ENCODE measurements around the gene TNKS2.
A peak's percentile ranks its signal among the peaks of the same experiment; 100 is the strongest.
"Not testable (repeated sequence)": the region's sequence is repeated elsewhere in the genome, so short reads cannot be mapped to it uniquely, and the experiment has no call there.

The TNKS2 gene

DNA sequence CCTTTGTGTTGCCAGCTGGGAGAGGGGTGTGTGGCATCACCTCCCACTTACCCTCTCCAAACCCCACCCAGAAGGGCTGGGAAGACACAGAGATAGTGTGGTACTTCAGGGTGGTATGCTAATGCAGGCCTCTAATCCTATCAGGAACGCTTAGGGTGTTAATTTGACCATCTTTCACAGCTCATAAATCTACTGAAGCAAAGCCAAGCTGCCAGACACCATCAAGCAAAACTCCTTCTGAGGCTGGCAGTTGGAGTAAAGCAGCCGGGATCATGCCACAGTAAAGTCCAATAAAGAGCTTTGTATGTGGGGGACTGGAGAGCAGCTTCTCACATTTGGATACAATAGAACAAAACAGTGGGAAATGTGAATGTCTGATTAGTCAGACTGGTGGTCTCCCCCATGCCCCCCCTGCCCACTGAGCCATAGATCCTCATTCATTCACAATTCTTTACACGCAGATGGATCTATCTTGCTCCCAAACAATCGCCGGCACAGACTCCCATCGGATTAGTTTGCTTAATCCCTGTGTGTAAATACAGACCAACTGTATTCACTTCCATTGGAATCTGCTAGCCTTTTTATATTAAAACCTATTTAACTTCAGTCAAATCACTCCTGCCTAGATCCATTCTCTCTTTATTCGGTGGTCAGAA is 81.4 kb downstream of the TNKS2 start:
- DNase-seq, result no peak

DNA sequence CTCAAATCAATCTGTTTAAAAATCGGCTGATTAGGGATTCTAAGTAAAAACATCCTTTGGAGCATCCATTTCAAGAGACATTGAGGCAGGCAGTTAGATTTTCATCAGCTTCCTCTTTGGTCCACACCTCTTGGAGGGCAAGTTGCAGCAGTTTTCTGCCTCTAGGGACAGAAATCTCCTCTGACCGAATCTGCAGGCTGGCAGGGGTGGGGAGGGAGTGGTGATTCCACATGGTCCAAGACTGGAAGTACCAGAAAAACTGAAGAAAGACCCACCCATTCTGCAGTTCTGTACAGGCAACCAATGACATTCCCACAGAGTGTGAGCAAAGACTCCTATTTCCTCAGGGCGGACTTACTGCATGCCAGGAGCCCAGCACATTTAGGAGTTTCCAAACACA is 82.1 kb downstream of the TNKS2 start:
- no peak for DNase-seq

GRCh38 chr10:91883549-91884444 is 85.6 kb downstream of the TNKS2 start:
- DNase-seq, result no peak

DNA sequence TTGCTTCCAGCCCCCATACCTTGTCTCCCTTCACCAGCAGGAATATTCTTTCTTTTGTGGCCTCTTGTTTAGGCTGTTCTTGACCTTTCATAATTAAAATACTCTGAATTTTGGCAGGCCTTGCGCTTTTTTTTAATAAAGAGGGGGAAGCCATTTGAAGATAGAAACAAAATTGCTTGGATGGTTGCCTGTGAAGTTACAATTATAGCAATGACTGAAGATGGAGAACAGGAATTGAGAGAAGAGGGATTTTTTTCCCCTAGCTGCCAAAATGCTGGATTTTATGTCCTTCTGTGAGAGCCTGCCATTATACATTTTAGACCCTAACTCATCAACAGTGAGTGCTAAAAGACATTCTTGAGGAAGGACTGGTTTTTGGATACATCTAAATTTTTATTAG is 86.3 kb downstream of the TNKS2 start:
- no peak for DNase-seq

GRCh38 chr10:91885362-91886079 is 87.3 kb downstream of the TNKS2 start:
- DNase-seq, result no peak

DNA sequence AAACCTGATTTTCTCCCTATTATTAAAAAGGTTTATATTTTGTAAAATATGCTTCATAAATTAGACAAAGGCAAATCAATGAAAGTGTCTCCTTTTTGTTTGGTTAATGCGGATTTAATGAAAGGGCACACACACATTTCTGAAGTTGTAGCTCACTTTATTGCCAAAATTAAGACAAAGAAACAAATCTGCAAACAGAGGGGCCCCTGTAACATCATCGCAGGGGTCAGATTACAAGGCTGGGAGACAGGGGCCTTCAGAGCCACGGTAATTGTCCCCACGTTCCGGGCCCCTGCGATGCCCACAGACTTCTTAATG is 88.7 kb downstream of the TNKS2 start:
- DNase-seq, result no peak

DNA sequence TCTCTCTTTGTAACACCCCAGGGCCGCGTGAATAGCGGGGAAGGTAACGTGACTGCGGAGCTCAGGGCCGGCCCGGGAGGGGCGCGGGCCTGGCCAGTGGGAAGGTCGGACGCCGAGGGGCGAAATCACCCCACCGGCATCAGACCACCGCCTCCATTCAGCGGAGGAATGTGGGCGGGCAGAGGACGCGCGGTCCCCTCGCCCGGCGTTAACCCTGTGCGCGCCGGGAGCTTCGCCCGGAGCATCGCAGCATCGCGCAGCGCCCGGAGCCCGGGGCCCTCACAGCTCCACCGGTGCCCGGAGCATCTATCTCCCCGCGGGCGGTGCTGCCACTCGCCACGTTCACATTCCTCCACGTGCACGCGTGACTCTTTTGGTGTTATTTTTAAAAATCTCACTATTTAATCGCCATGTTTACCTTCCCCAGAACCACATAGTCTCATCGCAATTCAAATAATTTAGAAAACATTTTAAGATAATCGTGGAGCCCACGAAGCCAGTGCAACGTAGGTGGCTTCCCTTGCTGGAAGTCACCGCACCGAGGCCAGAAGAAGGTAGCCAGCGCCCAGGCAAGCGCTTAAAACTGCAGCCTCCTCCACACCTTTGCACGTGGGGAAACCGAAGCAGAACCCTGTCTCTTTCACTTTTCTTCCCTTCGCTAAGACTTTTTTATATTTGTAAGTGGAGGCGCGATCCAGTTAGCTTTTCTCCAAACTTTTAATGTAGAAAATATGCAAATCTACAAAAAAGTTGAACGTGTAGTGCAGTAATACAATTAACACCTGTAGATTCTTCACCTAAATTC is 89.2 kb downstream of the TNKS2 start:
- no peak for DNase-seq

DNA sequence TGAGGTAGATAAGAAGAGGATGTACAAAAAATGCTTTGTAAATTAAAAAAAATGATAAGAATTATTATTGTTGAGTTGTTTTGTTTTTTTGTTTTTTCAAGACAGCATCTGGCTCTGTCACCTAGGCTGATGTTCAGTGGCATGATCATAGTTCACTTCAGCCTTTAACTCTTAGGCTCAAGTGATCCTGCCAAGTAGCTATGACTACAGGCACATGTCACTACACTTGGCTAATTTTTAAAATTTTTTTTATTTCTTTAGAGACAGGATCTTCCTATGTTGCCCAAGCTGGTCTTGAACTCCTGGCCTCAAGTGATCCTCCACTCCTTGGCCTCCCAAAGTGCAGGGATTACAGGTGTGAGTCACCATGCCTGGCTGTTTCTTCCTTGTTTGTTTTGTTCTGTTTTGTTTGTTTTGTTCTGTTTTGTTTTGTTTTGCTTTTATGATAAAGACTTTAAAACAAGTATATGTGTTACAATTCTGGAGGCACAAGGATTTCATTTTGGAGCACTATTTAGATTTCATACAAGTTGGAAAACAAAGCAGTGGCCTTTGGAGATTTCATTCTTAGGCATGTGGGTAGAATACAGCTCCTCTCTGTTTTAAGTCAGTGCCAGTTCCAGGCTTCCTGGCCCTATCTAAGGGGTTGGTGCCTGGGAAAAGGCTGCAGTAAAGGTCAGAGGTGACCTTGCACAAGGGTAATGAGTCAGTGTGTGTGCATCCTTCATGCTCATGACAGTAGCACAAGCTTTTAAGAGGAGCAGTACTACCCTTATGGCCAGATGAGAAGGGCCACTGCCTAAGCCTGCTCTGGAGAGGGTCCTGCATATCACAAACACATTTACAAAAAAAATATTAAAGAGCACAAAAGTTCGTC is 93.1 kb downstream of the TNKS2 start:
- DNase-seq, result no peak

GRCh38 chr10:91893051-91893450 is 94.8 kb downstream of the TNKS2 start:
- DNase-seq, result no peak

- DNase-seq, result not testable (repeated sequence)
Measured at GRCh38 chr10:91894261-91894685, 96.0 kb downstream of the TNKS2 start.

GRCh38 chr10:91896212-91896756 is 98.1 kb downstream of the TNKS2 start:
- DNase-seq, result no peak

DNA sequence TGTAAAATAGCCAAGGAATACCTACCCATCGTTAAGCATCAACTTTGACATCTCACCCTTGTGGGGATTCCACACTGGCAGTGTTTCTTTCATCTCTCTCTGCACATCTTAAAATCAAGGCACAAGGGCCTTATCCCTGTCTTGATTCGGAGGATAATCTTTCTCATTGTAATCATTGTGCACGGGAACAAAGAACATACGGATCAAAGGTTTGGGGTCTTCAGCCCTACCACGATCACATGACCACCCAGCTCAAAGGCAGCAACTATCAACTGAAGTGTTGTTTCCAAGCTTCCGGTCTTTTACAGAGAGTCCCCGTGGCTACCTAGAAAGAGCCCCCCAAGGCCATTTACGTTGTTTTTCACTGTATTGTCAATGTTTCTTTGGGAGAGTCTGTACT is 99.2 kb downstream of the TNKS2 start:
- no peak for DNase-seq

- no peak for DNase-seq
Measured at GRCh38 chr10:91901784-91902677, 103.8 kb downstream of the TNKS2 start.

DNA sequence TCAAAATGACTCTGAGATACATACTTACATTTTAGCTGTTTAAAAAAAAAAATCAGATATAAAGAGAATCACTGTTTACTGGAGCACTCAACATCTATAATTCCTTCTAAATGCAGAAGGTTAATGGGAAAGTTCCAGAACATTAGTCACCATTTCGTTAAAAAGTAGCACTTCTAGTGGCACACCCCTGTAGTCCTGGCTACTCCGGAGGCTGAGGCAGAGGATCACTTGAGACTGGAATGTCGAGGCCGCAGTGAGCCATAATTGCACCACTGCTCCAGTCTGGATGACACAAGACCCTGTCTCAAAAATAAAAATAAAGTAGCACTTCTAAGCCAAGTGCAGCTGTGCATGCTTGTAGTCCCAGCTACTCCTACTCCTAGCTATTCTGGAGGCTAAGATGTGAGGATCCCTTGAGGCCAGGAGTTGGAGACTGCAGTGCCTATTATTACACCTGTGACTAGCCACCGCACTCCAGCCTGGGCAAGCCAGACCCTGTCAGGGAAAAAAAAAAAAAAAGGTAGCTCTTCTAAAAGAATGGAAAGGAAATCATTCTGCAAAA is 108.9 kb downstream of the TNKS2 start:
- DNase-seq, result no peak

GRCh38 chr10:91907914-91908336 is 109.7 kb downstream of the TNKS2 start:
- no peak for DNase-seq

GRCh38 chr10:91908337-91909116 is 110.3 kb downstream of the TNKS2 start:
- peak; percentile 73 for DNase-seq

GRCh38 chr10:91909117-91909677 is 111.0 kb downstream of the TNKS2 start, which contains the start of gene FGFBP3:
Gene FGFBP3 (minus strand): TSS chr10:91909486. CDS start chr10:91908969, 517 bp downstream.
- no peak for DNase-seq

DNA sequence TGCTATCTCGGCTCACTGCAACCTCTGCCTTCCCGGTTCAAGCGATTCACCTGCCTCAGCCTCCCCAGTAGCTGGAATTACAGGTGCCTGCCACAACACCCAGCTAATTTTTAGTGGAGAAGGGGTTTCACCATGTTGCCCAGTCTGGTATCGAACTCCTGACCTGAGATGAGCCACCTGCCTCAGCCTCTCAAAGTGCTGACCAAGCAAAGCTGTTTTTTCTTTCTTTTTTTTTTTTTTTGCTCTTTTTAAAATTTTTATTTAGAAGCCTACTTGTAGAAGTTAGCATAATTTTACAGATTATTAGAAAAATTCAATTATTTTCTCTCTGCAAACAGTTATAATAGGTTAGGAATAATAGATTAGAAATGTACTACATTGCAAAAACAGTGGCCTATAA is 112.2 kb downstream of the TNKS2 start:
- no peak for DNase-seq
